ENCODE results near the gene BTK.

DNA sequence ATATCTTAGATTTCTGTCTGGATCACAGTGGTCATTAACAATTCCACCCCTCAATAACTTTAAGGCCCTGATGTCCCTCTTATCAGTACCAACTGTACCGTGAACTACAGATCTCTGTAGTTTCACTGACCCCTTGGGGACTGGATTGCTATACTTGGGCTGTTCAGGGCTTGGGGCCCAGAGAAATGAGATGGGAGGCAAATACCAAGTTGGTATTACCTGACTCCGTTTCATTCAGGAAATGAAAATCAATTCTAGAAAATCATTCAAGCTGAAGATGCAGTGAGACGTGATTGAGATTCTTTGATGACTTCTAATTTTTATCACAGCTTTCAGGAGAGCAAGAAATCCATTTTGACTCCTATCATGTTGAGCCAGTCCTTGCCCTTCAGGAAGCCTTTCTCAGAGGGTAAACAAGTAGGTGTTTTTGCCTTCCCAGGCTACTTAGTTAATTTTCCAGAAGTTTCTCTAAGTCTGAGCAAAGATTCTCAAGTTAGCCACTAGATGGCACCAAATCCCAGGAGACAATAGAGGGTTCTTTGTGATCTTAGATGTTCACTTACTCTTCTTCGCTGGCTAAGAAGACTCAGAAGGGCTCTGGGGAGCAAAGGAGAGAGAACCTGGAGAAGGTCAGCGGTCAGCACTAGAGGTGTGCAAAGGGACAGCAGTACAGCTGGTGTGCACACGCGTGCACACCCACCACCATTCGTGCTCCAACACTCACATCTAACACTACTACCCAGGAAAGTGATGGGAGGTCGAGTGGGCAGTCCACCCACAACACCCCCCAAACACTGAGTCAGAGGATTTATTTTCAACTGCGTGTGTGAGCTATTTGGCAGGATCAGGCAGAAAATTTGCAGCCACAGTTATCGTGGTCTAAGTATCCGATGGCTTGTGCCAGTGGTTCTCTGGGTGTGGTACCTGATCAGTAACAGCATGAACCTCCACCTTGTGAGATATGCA lies 29.5 kb upstream of the BTK start:
- TF ChIP-seq, protein P1, sequence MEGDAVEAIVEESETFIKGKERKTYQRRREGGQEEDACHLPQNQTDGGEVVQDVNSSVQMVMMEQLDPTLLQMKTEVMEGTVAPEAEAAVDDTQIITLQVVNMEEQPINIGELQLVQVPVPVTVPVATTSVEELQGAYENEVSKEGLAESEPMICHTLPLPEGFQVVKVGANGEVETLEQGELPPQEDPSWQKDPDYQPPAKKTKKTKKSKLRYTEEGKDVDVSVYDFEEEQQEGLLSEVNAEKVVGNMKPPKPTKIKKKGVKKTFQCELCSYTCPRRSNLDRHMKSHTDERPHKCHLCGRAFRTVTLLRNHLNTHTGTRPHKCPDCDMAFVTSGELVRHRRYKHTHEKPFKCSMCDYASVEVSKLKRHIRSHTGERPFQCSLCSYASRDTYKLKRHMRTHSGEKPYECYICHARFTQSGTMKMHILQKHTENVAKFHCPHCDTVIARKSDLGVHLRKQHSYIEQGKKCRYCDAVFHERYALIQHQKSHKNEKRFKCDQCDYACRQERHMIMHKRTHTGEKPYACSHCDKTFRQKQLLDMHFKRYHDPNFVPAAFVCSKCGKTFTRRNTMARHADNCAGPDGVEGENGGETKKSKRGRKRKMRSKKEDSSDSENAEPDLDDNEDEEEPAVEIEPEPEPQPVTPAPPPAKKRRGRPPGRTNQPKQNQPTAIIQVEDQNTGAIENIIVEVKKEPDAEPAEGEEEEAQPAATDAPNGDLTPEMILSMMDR (conservative IDR thresholded peaks at IDR 0.05; ENCODE audit: low read depth, low read length) = peak; percentile 81
- no peak for TF ChIP-seq EZH2 (IDR thresholded peaks at IDR 0.05; ENCODE audit: borderline replicate concordance, low read depth, low read length, poor library complexity, severe bottlenecking)
